Measurements from ENCODE around the gene SYNGR2. TPM values are rescaled to one million over a fixed set of nuclear protein-coding genes. Genes with fewer than 3 reads are reported as not detected.

SYNGR2 gene
- total RNA-seq, 1 donor from 2014 or later: 86.9 TPM

- H3K27me3 ChIP-seq (ENCODE audit: low read depth): no peaks in the 10 kb centered on the region
- no peaks in the 10 kb centered on the region for H3K9me3 ChIP-seq (replicated peaks)
- no peak for DNase-seq
- H3K27ac ChIP-seq (replicated peaks): peak within 1 kb of the TSS; percentile 93
- TF ChIP-seq, protein P1, sequence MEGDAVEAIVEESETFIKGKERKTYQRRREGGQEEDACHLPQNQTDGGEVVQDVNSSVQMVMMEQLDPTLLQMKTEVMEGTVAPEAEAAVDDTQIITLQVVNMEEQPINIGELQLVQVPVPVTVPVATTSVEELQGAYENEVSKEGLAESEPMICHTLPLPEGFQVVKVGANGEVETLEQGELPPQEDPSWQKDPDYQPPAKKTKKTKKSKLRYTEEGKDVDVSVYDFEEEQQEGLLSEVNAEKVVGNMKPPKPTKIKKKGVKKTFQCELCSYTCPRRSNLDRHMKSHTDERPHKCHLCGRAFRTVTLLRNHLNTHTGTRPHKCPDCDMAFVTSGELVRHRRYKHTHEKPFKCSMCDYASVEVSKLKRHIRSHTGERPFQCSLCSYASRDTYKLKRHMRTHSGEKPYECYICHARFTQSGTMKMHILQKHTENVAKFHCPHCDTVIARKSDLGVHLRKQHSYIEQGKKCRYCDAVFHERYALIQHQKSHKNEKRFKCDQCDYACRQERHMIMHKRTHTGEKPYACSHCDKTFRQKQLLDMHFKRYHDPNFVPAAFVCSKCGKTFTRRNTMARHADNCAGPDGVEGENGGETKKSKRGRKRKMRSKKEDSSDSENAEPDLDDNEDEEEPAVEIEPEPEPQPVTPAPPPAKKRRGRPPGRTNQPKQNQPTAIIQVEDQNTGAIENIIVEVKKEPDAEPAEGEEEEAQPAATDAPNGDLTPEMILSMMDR (IDR thresholded peaks at IDR 0.05; ENCODE audit: borderline replicate concordance): no peak
- H3K4me1 ChIP-seq: peaks cover 85% of the 10 kb centered on the region
- peaks cover 20% of the 10 kb centered on the region for H3K36me3 ChIP-seq
- H3K4me3 ChIP-seq: peak within 1 kb of the TSS; percentile 82
- intact Hi-C loops (cut with micrococcal nuclease): no loop called here
These were observed 39.6 kb upstream of the SYNGR2 start, which contains the start of gene TMC6 for GRCh38 chr17:78128551-78129350. TSS of gene TMC6 (minus strand) at chr17:78128755. CDS start at chr17:78126832, 1,923 bp downstream.

GRCh38 chr17:78129351-78130089 lies 38.9 kb upstream of the SYNGR2 start:
- H3K4me3 ChIP-seq: peak overlapping the region; percentile 82
- TF ChIP-seq, protein P1 (IDR thresholded peaks at IDR 0.05; ENCODE audit: borderline replicate concordance): no peak
- intact Hi-C loops (cut with micrococcal nuclease): no loop called here
- peaks cover 85% of the 10 kb centered on the region for H3K4me1 ChIP-seq
- H3K27me3 ChIP-seq (ENCODE audit: low read depth): no peaks in the 10 kb centered on the region
- DNase-seq: no peak
- peak overlapping the region; percentile 93 for H3K27ac ChIP-seq (replicated peaks)
- H3K36me3 ChIP-seq: peaks cover 12% of the 10 kb centered on the region
- no peaks in the 10 kb centered on the region for H3K9me3 ChIP-seq (replicated peaks)

GRCh38 chr17:78130090-78130436 lies 38.3 kb upstream of the SYNGR2 start:
- H3K4me1 ChIP-seq: peaks cover 81% of the 10 kb centered on the region
- TF ChIP-seq, protein P1 (IDR thresholded peaks at IDR 0.05; ENCODE audit: borderline replicate concordance): no peak
- DNase-seq: no peak
- intact Hi-C loops (cut with micrococcal nuclease): no loop called here
- no peaks in the 10 kb centered on the region for H3K27me3 ChIP-seq (ENCODE audit: low read depth)
- peaks cover 7% of the 10 kb centered on the region for H3K36me3 ChIP-seq
- H3K27ac ChIP-seq (replicated peaks): peak overlapping the region; percentile 93
- no peak overlapping the region for H3K4me3 ChIP-seq
- no peaks in the 10 kb centered on the region for H3K9me3 ChIP-seq (replicated peaks)

DNA sequence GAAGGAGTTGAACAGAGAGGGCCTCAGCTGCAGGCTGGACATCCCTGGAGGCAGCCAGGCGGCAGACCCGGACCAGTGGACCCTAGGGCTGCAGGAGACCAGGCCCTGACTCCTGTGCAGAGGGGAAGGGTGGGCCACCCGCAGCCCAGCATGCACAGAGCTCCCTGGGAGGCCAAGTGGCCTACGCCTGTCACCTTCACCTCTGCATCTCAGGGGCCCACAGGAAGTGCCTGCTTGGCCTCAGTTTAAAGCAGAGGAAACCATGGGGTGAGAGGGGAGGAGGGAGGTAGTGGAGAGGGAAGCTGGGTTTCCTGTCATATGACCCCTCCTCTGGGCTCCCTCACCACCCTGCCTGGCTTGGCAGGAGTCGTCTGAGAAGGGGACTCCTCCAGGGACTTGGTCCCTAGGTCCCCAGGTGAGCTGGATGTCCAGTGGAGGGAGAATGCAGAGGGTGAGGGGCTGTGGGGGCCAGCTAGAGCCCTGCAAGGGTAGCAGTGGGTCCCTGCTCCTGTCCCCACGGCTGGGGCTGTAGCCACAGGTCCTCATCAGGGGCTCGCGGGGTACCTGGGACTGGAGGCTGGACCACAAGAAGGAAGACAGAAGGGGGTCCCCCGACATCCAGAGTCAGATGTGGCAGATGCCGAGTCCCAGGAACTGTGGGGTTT lies 37.8 kb upstream of the SYNGR2 start, which contains the start of gene TMC8:
Gene TMC8, plus strand, starts transcription at position 335 of the 665 bp plus-strand sequence. CDS start 818 bp downstream, outside the sequence.
- intact Hi-C loops (cut with micrococcal nuclease): no loop called here
- DNase-seq: no peak
- H3K9me3 ChIP-seq (replicated peaks): no peaks in the 10 kb centered on the region
- H3K36me3 ChIP-seq: peaks cover 2% of the 10 kb centered on the region
- H3K27me3 ChIP-seq (ENCODE audit: low read depth): no peaks in the 10 kb centered on the region
- peaks cover 76% of the 10 kb centered on the region for H3K4me1 ChIP-seq
- TF ChIP-seq, protein P1 (IDR thresholded peaks at IDR 0.05; ENCODE audit: borderline replicate concordance): no peak
- peak within 1 kb of the TSS; percentile 93 for H3K27ac ChIP-seq (replicated peaks)
- peak within 1 kb of the TSS; percentile 48 for H3K4me3 ChIP-seq
